HEK293 (cell line): Measurements from ENCODE around the gene UBE2E1.

Experiments
- IKZF3 ChIP-seq: fragments of 450-650 bp; IDR thresholded peaks from 2 replicates; pipeline ENCODE4 v1.5.0; 2018; ENCODE audit warnings: missing biosample characterization, mild to moderate bottlenecking, missing genetic modification characterization, moderate library complexity
- KLF1 ChIP-seq: fragments of 450-650 bp; formaldehyde crosslinking; IDR thresholded peaks from 2 replicates; pipeline ENCODE4 v1.5.1; 2016; ENCODE audit warnings: missing biosample characterization, missing genetic modification characterization
- MYNN ChIP-seq: fragments of 450-650 bp; formaldehyde crosslinking; IDR thresholded peaks from 2 replicates; pipeline ENCODE4 v1.5.1; 2016; ENCODE audit warnings: missing biosample characterization, missing genetic modification characterization, borderline replicate concordance
- OSR2 ChIP-seq: fragments of 450-650 bp; formaldehyde crosslinking; IDR thresholded peaks from 2 replicates; pipeline ENCODE4 v1.5.1; 2016; ENCODE audit warnings: missing biosample characterization, missing genetic modification characterization
- SALL2 ChIP-seq: fragments of 450-650 bp; formaldehyde crosslinking; IDR thresholded peaks from 2 replicates; pipeline ENCODE4 v1.5.0; 2017; ENCODE audit warnings: missing biosample characterization, mild to moderate bottlenecking, missing genetic modification characterization, borderline replicate concordance
- TRIM28 ChIP-seq: IDR thresholded peaks from 2 replicates; pipeline ENCODE4 v1.6.1; 2011; ENCODE audit warnings: low read length, control low read depth, borderline replicate concordance
- ZBTB7A ChIP-seq: fragments of 450-650 bp; formaldehyde crosslinking; IDR thresholded peaks from 2 replicates; pipeline ENCODE4 v1.5.1; 2016; ENCODE audit warnings: low read depth, missing biosample characterization, missing genetic modification characterization
- ZNF221 ChIP-seq: fragments of 450-650 bp; formaldehyde crosslinking; IDR thresholded peaks from 2 replicates; pipeline ENCODE4 v1.5.1; 2017; ENCODE audit warnings: missing biosample characterization, missing genetic modification characterization, borderline replicate concordance
- ZNF223 ChIP-seq: fragments of 450-650 bp; formaldehyde crosslinking; IDR thresholded peaks from 2 replicates; pipeline ENCODE4 v1.5.1; 2016; ENCODE audit warnings: missing biosample characterization, missing genetic modification characterization
- ZNF335 ChIP-seq: fragments of 450-650 bp; formaldehyde crosslinking; conservative IDR thresholded peaks from 2 replicates; pipeline ENCODE4 v1.5.1; 2016; ENCODE audit warnings: missing biosample characterization, missing genetic modification characterization
- ZNF423 ChIP-seq: fragments of 450-650 bp; formaldehyde crosslinking; IDR thresholded peaks from 2 replicates; pipeline ENCODE4 v1.5.1; 2016; ENCODE audit warnings: missing biosample characterization, missing genetic modification characterization
- ZNF510 ChIP-seq: fragments of 450-650 bp; formaldehyde crosslinking; IDR thresholded peaks from 2 replicates; pipeline ENCODE4 v1.5.1; 2018; ENCODE audit warnings: mild to moderate bottlenecking, missing genetic modification characterization, missing biosample characterization; ENCODE audit not compliant: insufficient replicate concordance
- ZNF530 ChIP-seq: fragments of 450-650 bp; formaldehyde crosslinking; IDR thresholded peaks from 2 replicates; pipeline ENCODE4 v1.5.1; 2016; ENCODE audit warnings: low read depth, missing biosample characterization, missing genetic modification characterization
- ZNF548 ChIP-seq: fragments of 450-650 bp; formaldehyde crosslinking; IDR thresholded peaks from 2 replicates; pipeline ENCODE4 v1.5.1; 2016; ENCODE audit warnings: missing biosample characterization, missing genetic modification characterization
- ZNF558 ChIP-seq: fragments of 450-650 bp; formaldehyde crosslinking; IDR thresholded peaks from 2 replicates; pipeline ENCODE4 v1.5.1; 2016; ENCODE audit warnings: missing biosample characterization, missing genetic modification characterization
- ZNF629 ChIP-seq: fragments of 450-650 bp; formaldehyde crosslinking; IDR thresholded peaks from 2 replicates; pipeline ENCODE4 v1.5.1; 2017; ENCODE audit warnings: missing biosample characterization, missing genetic modification characterization
- ZNF664 ChIP-seq: fragments of 450-650 bp; formaldehyde crosslinking; IDR thresholded peaks from 2 replicates; pipeline ENCODE4 v1.5.1; 2016; ENCODE audit warnings: missing biosample characterization, missing genetic modification characterization
- ZNF791 ChIP-seq: fragments of 450-650 bp; formaldehyde crosslinking; IDR thresholded peaks from 2 replicates; pipeline ENCODE4 v1.5.1; 2016; ENCODE audit warnings: missing biosample characterization, missing genetic modification characterization
- ZSCAN23 ChIP-seq: fragments of 450-650 bp; formaldehyde crosslinking; IDR thresholded peaks from 2 replicates; pipeline ENCODE4 v1.5.1; 2016; ENCODE audit warnings: missing biosample characterization, missing genetic modification characterization
- ZXDB ChIP-seq: fragments of 450-650 bp; formaldehyde crosslinking; IDR thresholded peaks from 2 replicates; pipeline ENCODE4 v1.5.1; 2016; ENCODE audit warnings: missing biosample characterization, missing genetic modification characterization
- TF ChIP-seq, protein P1 (sequence below): fragments of 450-650 bp; formaldehyde crosslinking; IDR thresholded peaks from 2 replicates; pipeline ENCODE4 v1.5.1; 2016; ENCODE audit warnings: missing biosample characterization, missing genetic modification characterization
- TF ChIP-seq, protein P2 (sequence below): fragments of 450-650 bp; formaldehyde crosslinking; IDR thresholded peaks from 2 replicates; pipeline ENCODE4 v1.5.1; 2016; ENCODE audit warnings: missing biosample characterization, missing genetic modification characterization
- TF ChIP-seq, protein P3 (sequence below): fragments of 450-650 bp; formaldehyde crosslinking; IDR thresholded peaks from 2 replicates; pipeline ENCODE4 v1.5.1; 2016; ENCODE audit warnings: missing biosample characterization, missing genetic modification characterization
- TF ChIP-seq, protein P4 (sequence below): fragments of 450-650 bp; formaldehyde crosslinking; IDR thresholded peaks from 2 replicates; pipeline ENCODE4 v1.5.1; 2016; ENCODE audit warnings: missing biosample characterization, missing genetic modification characterization, borderline replicate concordance
- TF ChIP-seq, protein P5 (sequence below): fragments of 450-650 bp; formaldehyde crosslinking; IDR thresholded peaks from 2 replicates; pipeline ENCODE4 v1.5.1; 2016; ENCODE audit warnings: missing biosample characterization, missing genetic modification characterization
- TF ChIP-seq, protein P6 (sequence below): fragments of 450-650 bp; formaldehyde crosslinking; IDR thresholded peaks from 2 replicates; pipeline ENCODE4 v1.5.1; 2016; ENCODE audit warnings: missing biosample characterization, missing genetic modification characterization

UBE2E1 gene

DNA sequence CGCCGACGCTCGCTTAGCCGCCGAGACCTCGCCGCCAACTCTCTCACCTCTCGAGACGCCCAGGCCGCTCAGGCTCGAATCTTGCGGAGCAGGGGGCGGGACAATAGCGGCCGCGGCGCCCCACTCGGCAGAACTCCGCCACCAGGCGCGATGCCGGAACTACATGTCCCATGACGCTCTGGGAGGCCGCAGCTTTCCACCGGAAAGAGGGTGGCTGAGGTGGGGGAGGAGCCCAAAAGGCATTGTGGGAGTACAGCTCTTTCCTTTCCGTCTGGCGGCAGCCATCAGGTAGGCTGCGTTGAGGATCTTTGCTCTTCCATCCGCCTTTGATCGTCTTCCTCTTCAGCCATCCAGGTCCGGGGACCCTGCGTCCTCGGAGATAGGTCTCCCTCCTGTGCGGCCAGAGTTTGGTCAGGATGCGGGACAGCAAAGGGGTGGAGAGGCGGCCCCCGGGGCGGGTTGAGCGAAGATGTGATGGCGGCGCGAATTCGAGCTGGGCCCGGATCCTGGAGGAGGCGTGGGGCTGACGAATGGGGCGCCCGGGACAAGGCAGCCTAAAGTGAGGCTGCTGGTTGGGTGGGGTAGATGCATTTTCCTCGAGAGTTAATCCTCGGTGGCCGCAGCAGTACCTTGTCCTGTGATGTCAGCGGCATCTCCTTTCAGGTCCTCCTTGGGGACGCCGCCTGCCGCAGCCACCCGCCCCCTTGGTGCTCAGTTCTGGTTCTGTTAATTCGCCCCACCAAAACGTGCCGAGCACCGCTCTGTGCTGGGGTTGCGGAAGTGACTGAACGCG lies 111.3 kb downstream of the UBE2E1 start, which contains the start of the genes NKIRAS1 and RPL15 (continued):
- peak; percentile 51; the same call in 1 of the 2 replicates for TF ChIP-seq TRIM28
- TF ChIP-seq ZNF223 (tag by site-specific recombination), result no peak
- peak; percentile 76 for TF ChIP-seq ZNF335 (tag by site-specific recombination)
- peak; percentile 37; the same call in 1 of the 2 replicates for TF ChIP-seq SALL2 (tag by site-specific recombination)
- TF ChIP-seq ZNF510, result no peak
- TF ChIP-seq ZNF558 (tag by site-specific recombination), result 0 out of 2 replicates have a peak, but pooled peaks have one; percentile 36
- TF ChIP-seq ZNF548, result peak; percentile 18; the same call in 1 of the 2 replicates
- TF ChIP-seq, protein P1, sequence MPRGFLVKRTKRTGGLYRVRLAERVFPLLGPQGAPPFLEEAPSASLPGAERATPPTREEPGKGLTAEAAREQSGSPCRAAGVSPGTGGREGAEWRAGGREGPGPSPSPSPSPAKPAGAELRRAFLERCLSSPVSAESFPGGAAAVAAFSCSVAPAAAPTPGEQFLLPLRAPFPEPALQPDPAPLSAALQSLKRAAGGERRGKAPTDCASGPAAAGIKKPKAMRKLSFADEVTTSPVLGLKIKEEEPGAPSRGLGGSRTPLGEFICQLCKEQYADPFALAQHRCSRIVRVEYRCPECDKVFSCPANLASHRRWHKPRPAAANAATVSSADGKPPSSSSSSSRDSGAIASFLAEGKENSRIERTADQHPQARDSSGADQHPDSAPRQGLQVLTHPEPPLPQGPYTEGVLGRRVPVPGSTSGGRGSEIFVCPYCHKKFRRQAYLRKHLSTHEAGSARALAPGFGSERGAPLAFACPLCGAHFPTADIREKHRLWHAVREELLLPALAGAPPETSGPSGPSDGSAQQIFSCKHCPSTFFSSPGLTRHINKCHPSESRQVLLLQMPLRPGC (tag by site-specific recombination), result peak; percentile 60; the same call in 1 of the 2 replicates
- no peak for TF ChIP-seq ZNF664
- peak; percentile 78; the same call in 1 of the 2 replicates for TF ChIP-seq ZBTB7A (tag by site-specific recombination)
- TF ChIP-seq, protein P2, sequence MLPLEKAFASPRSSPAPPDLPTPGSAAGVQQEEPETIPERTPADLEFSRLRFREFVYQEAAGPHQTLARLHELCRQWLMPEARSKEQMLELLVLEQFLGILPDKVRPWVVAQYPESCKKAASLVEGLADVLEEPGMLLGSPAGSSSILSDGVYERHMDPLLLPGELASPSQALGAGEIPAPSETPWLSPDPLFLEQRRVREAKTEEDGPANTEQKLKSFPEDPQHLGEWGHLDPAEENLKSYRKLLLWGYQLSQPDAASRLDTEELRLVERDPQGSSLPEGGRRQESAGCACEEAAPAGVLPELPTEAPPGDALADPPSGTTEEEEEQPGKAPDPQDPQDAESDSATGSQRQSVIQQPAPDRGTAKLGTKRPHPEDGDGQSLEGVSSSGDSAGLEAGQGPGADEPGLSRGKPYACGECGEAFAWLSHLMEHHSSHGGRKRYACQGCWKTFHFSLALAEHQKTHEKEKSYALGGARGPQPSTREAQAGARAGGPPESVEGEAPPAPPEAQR (tag by site-specific recombination), result peak; percentile 87
- TF ChIP-seq ZNF629 (tag by site-specific recombination), result peak; percentile 83
- TF ChIP-seq ZNF221 (tag by site-specific recombination), result no peak
- TF ChIP-seq KLF1 (tag by site-specific recombination), result peak; percentile 42; the same call in 1 of the 2 replicates
- peak; percentile 96 for TF ChIP-seq ZXDB (tag by site-specific recombination)
- TF ChIP-seq OSR2 (tag by site-specific recombination), result no peak
- peak; percentile 74; the same call in 1 of the 2 replicates for TF ChIP-seq ZSCAN23
- TF ChIP-seq, protein P3, sequence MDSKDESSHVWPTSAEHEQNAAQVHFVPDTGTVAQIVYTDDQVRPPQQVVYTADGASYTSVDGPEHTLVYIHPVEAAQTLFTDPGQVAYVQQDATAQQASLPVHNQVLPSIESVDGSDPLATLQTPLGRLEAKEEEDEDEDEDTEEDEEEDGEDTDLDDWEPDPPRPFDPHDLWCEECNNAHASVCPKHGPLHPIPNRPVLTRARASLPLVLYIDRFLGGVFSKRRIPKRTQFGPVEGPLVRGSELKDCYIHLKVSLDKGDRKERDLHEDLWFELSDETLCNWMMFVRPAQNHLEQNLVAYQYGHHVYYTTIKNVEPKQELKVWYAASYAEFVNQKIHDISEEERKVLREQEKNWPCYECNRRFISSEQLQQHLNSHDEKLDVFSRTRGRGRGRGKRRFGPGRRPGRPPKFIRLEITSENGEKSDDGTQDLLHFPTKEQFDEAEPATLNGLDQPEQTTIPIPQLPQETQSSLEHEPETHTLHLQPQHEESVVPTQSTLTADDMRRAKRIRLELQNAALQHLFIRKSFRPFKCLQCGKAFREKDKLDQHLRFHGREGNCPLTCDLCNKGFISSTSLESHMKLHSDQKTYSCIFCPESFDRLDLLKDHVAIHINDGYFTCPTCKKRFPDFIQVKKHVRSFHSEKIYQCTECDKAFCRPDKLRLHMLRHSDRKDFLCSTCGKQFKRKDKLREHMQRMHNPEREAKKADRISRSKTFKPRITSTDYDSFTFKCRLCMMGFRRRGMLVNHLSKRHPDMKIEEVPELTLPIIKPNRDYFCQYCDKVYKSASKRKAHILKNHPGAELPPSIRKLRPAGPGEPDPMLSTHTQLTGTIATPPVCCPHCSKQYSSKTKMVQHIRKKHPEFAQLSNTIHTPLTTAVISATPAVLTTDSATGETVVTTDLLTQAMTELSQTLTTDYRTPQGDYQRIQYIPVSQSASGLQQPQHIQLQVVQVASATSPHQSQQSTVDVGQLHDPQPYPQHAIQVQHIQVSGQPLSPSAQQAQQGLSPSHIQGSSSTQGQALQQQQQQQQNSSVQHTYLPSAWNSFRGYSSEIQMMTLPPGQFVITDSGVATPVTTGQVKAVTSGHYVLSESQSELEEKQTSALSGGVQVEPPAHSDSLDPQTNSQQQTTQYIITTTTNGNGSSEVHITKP (tag by site-specific recombination), result peak; percentile 78
- TF ChIP-seq, protein P4, sequence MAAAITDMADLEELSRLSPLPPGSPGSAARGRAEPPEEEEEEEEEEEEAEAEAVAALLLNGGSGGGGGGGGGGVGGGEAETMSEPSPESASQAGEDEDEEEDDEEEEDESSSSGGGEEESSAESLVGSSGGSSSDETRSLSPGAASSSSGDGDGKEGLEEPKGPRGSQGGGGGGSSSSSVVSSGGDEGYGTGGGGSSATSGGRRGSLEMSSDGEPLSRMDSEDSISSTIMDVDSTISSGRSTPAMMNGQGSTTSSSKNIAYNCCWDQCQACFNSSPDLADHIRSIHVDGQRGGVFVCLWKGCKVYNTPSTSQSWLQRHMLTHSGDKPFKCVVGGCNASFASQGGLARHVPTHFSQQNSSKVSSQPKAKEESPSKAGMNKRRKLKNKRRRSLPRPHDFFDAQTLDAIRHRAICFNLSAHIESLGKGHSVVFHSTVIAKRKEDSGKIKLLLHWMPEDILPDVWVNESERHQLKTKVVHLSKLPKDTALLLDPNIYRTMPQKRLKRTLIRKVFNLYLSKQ (tag by site-specific recombination), result no peak
- TF ChIP-seq ZNF423 (tag by site-specific recombination), result no peak
- no peak; the same call in 1 of the 2 replicates for TF ChIP-seq MYNN (tag by site-specific recombination)
- TF ChIP-seq, protein P5, sequence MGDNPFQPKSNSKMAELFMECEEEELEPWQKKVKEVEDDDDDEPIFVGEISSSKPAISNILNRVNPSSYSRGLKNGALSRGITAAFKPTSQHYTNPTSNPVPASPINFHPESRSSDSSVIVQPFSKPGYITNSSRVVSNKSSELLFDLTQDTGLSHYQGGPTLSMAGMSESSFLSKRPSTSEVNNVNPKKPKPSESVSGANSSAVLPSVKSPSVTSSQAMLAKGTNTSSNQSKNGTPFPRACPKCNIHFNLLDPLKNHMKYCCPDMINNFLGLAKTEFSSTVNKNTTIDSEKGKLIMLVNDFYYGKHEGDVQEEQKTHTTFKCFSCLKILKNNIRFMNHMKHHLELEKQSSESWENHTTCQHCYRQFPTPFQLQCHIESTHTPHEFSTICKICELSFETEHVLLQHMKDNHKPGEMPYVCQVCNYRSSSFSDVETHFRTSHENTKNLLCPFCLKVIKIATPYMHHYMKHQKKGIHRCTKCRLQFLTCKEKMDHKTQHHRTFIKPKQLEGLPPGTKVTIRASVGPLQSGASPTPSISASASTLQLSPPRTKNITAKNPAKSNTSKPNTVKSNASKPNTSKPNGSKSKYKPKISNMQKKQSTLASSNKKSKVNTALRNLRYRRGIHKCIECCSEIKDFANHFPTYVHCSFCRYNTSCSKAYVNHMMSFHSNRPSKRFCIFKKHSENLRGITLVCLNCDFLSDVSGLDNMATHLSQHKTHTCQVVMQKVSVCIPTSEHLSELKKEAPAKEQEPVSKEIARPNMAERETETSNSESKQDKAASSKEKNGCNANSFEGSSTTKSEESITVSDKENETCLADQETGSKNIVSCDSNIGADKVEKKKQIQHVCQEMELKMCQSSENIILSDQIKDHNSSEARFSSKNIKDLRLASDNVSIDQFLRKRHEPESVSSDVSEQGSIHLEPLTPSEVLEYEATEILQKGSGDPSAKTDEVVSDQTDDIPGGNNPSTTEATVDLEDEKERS, result 0 out of 2 replicates have a peak, but pooled peaks have one; percentile 18
- TF ChIP-seq, protein P6, sequence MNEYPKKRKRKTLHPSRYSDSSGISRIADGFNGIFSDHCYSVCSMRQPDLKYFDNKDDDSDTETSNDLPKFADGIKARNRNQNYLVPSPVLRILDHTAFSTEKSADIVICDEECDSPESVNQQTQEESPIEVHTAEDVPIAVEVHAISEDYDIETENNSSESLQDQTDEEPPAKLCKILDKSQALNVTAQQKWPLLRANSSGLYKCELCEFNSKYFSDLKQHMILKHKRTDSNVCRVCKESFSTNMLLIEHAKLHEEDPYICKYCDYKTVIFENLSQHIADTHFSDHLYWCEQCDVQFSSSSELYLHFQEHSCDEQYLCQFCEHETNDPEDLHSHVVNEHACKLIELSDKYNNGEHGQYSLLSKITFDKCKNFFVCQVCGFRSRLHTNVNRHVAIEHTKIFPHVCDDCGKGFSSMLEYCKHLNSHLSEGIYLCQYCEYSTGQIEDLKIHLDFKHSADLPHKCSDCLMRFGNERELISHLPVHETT (tag by site-specific recombination), result peak; percentile 90
- no peak for TF ChIP-seq ZNF530 (tag by site-specific recombination)
- no peak for TF ChIP-seq IKZF3 (tag by site-specific recombination)
- no peak for TF ChIP-seq ZNF791 (tag by site-specific recombination)
